HEK293T (cell line): ENCODE measurements around the gene SRI.

ENCODE experiments used
- CTCF ChIA-PET: fragments of 350-600 bp; formaldehyde crosslinking; extraction: SDS; loops from one replicate; lab custom pipeline; 2021; ENCODE audit warnings: antibody characterized with exemption, inconsistent platforms; lab: Yijun Ruan, JAX
- POLR2A ChIA-PET: fragments of 350-600 bp; formaldehyde crosslinking; extraction: SDS; loops from one replicate; lab custom pipeline; 2020; ENCODE audit warnings: antibody characterized with exemption, inconsistent platforms; lab: Yijun Ruan, JAX
- DNase-seq: peaks from one replicate; pipeline ENCODE4 v3.0.0; 2012; ENCODE audit warnings: mixed read lengths; ENCODE audit errors: extremely low spot score
- ARNT ChIP-seq: fragments of 450-650 bp; IDR thresholded peaks from 2 replicates; pipeline ENCODE4 v1.6.1; 2017; ENCODE audit warnings: mild to moderate bottlenecking
- BHLHE40 ChIP-seq: fragments of 450-650 bp; IDR thresholded peaks from 2 replicates; pipeline ENCODE4 v1.6.1; 2016; ENCODE audit warnings: mild to moderate bottlenecking, moderate library complexity, borderline replicate concordance
- CTBP1 ChIP-seq: fragments of 450-650 bp; IDR thresholded peaks from 2 replicates; pipeline ENCODE4 v1.6.1; 2016; ENCODE audit warnings: borderline replicate concordance
- ELF4 ChIP-seq: fragments of 450-650 bp; IDR thresholded peaks from 2 replicates; pipeline ENCODE4 v1.6.1; 2017; ENCODE audit warnings: antibody characterized with exemption
- FOXA1 ChIP-seq: fragments of 450-650 bp; IDR thresholded peaks from 2 replicates; pipeline ENCODE4 v1.6.1; 2016; ENCODE audit warnings: mild to moderate bottlenecking
- FOXK2 ChIP-seq: fragments of 450-650 bp; IDR thresholded peaks from 2 replicates; pipeline ENCODE4 v1.6.1; 2016; ENCODE audit warnings: mild to moderate bottlenecking
- FOXM1 ChIP-seq: fragments of 450-650 bp; IDR thresholded peaks from 2 replicates; pipeline ENCODE4 v1.6.1; 2017; ENCODE audit warnings: mild to moderate bottlenecking, borderline replicate concordance
- HDGF ChIP-seq: fragments of 450-650 bp; IDR thresholded peaks from 2 replicates; pipeline ENCODE4 v1.6.1; 2017; ENCODE audit warnings: antibody characterized with exemption, borderline replicate concordance
- L3MBTL2 ChIP-seq: fragments of 450-650 bp; conservative IDR thresholded peaks from 2 replicates; pipeline ENCODE4 v1.6.1; 2016; ENCODE audit warnings: mild to moderate bottlenecking
- LEF1 ChIP-seq: fragments of 450-650 bp; IDR thresholded peaks from 2 replicates; pipeline ENCODE4 v1.6.1; 2017; ENCODE audit warnings: mild to moderate bottlenecking, borderline replicate concordance
- NFRKB ChIP-seq: fragments of 450-650 bp; IDR thresholded peaks from 2 replicates; pipeline ENCODE4 v1.6.1; 2016; ENCODE audit warnings: mild to moderate bottlenecking, moderate library complexity
- SP1 ChIP-seq: fragments of 450-650 bp; IDR thresholded peaks from 2 replicates; pipeline ENCODE4 v1.6.1; 2017
- SUZ12 ChIP-seq: fragments of 450-650 bp; IDR thresholded peaks from 2 replicates; pipeline ENCODE4 v1.6.1; 2016; ENCODE audit warnings: mild to moderate bottlenecking
- TARDBP ChIP-seq: fragments of 450-650 bp; IDR thresholded peaks from 2 replicates; pipeline ENCODE4 v1.6.1; 2016
- ZNF384 ChIP-seq: fragments of 450-650 bp; IDR thresholded peaks from 2 replicates; pipeline ENCODE4 v1.6.1; 2016
- TF ChIP-seq, protein P1 (sequence below): fragments of 450-650 bp; IDR thresholded peaks from 2 replicates; pipeline ENCODE4 v1.6.1; 2016

The SRI gene

DNA sequence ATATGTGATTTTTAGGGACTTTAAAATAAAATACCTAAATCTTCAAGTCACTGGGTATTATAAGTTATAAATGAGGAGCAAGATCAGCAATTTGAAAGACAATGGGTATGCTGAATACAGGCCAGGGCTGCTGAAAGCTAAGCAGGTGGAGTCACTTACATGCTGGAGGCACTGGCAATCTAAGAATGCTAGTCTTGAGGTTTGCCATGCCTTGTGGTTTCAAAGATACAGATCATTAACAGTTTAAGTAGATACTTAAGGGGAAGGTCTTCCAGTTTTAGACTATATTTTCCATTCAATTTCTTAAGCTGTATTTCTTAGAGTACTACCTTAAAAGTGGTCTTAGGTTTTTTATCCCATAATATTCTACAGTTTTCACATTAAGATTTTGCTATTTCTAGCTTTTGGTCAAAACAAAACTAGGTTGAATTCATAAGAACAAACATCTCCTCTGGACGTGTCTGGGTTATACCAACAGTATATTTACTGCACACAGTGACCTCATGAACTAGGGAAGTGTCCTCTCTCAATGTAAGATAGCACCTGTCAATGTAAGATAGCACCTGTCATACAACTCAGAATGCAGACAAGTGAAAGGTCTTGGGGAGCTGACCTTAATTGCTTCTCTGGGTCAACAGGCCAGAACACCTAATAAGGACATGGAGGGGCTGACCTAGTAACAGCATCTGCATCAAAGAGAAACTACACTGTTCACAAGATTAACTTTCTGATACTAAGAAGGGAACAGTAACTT, 2.0 kb downstream of the SRI start:
- TF ChIP-seq SUZ12 (no peak), SP1 (no peak), FOXK2 (no peak), ZNF384 (no peak), FOXA1 (no peak), CTBP1 (no peak), TARDBP (no peak), ARNT (no peak), ELF4 (no peak)
- POLR2A ChIA-PET = no interaction called here
- no peak for DNase-seq
- CTCF ChIA-PET = no interaction called here

DNA sequence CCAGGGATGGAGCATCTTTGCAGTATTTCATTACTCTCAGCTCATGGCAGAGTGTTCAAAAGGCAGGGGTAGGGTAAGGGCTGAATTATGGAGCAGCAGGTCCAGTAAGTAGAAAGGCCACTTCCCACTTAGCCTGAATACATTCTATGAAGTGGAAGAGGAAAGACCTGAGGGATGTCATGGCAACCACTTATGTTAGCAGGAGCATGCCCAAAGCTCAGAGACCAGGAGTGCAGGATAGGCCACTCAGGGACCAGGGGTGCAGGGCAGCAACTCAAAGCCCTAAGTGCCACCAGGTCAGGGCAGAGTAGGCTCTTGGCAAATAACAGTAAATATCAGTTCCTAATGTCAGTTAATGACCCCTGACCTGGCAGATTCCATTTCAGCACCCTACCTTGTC, 3.6 kb downstream of the SRI start:
- TF ChIP-seq ELF4 = no peak
- no peak for TF ChIP-seq NFRKB
- no peak for TF ChIP-seq L3MBTL2
- no peak for TF ChIP-seq TARDBP
- no peak for TF ChIP-seq CTBP1
- no peak for TF ChIP-seq BHLHE40
- TF ChIP-seq FOXA1 = no peak
- TF ChIP-seq ZNF384 = no peak
- no peak for TF ChIP-seq ARNT
- TF ChIP-seq FOXK2 = no peak
- TF ChIP-seq SP1 = no peak
- TF ChIP-seq, protein P1, sequence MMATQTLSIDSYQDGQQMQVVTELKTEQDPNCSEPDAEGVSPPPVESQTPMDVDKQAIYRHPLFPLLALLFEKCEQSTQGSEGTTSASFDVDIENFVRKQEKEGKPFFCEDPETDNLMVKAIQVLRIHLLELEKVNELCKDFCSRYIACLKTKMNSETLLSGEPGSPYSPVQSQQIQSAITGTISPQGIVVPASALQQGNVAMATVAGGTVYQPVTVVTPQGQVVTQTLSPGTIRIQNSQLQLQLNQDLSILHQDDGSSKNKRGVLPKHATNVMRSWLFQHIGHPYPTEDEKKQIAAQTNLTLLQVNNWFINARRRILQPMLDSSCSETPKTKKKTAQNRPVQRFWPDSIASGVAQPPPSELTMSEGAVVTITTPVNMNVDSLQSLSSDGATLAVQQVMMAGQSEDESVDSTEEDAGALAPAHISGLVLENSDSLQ = no peak
- no peak for TF ChIP-seq SUZ12
- no peak for TF ChIP-seq HDGF
- no peak for TF ChIP-seq FOXM1
- POLR2A ChIA-PET = no interaction called here
- no peak for DNase-seq
- CTCF ChIA-PET = no interaction called here

DNA sequence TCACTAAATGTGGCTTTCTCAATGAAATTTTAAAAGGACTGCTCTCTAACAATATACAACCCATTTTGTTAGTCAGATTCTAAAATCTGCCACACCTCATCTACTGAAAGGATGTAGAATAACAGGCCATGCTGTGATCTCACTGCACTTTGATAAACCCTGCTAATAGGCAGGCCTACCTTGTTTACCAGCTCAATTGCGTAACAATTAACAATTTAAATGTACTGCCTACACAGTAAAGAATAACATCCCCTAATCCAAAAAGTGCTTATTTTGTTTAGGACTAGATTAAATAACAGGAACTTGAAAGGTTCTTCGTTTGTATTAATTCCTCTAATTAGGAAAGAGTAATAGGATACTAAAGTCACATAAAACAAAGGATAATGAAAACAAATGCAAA, 4.5 kb downstream of the SRI start:
- ChIA-PET POLR2A (no interaction called here), CTCF (no interaction called here)
- no peak for DNase-seq
- TF ChIP-seq HDGF (no peak), ARNT (no peak)

DNA sequence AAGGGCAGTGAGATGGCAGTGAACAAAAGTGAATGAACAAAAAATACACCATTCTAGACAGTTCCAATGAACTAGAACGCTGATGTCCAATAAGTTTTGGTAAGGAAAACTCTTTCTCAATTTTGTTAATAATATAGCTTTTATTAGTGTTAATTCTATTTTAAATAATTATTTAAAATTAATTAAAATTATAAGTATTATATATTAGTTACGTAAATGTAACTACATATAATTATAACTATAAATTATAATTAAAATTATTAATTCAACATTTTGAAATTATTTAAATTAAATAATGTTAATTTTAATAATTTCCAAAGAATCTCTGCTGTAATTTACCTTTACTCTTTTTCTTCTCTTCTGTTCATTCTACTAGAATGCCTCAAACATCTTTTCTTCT, 5.4 kb downstream of the SRI start:
- ChIA-PET POLR2A (no interaction called here), CTCF (no interaction called here)
- TF ChIP-seq, protein P1 = no peak
- TF ChIP-seq NFRKB = no peak
- TF ChIP-seq CTBP1 = no peak
- TF ChIP-seq FOXA1 = no peak
- TF ChIP-seq ELF4 = no peak
- TF ChIP-seq ARNT = no peak
- TF ChIP-seq TARDBP = no peak
- TF ChIP-seq SP1 = no peak
- TF ChIP-seq HDGF = no peak
- DNase-seq = no peak

DNA sequence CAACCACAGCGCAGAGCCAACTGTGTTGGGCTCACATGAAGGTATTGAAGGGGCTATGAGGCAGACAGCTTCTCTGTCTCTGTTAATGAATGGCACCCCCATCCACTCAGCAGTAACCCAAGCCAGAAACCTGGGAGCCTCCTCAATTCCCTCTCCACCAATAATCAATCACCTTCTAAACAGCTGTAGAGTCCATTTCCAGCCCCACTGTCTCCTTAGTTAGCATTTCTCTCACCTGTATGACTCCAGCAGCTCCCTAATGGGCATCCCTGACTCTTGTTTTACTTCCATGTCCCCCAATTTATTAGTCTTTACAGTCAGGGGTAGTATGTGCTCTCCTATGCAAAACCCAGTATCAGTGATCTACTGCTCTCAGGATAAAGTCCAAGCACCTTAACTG, 6.9 kb downstream of the SRI start:
- ChIA-PET POLR2A (no interaction called here), CTCF (interaction anchor here (0.8 kb wide), 1 partner anchor 44 kb away, joined by 3 read pairs; no protein-coding TSS in a partner anchor)
- DNase-seq = no peak
- TF ChIP-seq NFRKB (no peak), ELF4 (no peak), CTBP1 (no peak), FOXM1 (no peak), ZNF384 (no peak), FOXA1 (no peak)
- TF ChIP-seq, protein P1 = no peak

DNA sequence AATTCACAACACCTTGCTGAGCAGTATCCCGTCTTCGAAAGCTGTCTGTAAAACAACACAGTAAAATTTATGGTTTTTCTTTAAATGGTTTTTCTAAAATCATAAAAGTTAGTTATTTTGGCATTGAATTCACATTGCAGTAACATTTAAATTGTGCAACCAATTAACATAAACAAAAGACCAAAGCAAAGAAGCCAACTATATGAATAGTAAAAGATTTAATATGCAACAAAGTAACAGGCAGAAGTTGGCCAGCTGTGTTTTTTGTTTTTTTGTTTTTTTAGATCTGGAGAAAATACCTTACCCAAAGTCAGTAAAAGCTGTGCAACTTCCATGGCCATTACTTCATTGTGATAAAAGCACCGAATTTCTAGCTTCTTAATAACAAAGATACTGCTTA, 11.3 kb downstream of the SRI start:
- ChIA-PET POLR2A (interaction anchor here (2.3 kb wide), 1 partner anchor 12 kb away, joined by 5 read pairs; the partner anchor contains the start of gene SRI), CTCF (no interaction called here)
- DNase-seq = no peak
- TF ChIP-seq LEF1 = no peak
- no peak for TF ChIP-seq ELF4

DNA sequence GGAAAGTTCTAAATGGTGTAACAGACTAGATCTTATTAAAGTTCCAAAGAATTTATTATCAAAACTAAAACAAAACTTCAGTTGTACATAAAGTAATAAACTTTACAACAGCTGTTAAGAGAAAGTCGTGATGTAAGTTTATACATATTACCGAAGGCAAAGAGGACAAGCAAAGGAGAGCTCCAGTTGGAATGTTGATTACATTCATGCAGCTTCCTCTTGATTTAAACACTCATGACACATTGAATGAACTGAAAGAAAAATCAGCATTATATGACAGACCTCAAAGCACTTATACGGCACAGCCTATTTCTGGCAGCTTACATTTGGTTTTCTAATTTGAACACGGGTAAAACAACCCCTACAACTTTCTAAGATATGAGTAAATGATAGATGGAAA, 13.6 kb downstream of the SRI start:
- TF ChIP-seq ARNT = no peak
- TF ChIP-seq BHLHE40 = no peak
- no peak for TF ChIP-seq FOXK2
- TF ChIP-seq SUZ12 = no peak
- TF ChIP-seq HDGF = no peak
- no peak for TF ChIP-seq FOXA1
- no peak for TF ChIP-seq SP1
- TF ChIP-seq, protein P1 = no peak
- TF ChIP-seq TARDBP = no peak
- no peak for TF ChIP-seq CTBP1
- ChIA-PET POLR2A (no interaction called here), CTCF (interaction anchor here (0.6 kb wide), 1 partner anchor 14 kb away, joined by 3 read pairs; no protein-coding TSS in a partner anchor)
- DNase-seq = no peak
